HK-2 (cell line): ENCODE data around the gene TTC12.
A peak's percentile ranks its signal among the peaks of the same experiment; 100 is the strongest.

Source experiments
- DNase-seq: peaks from one replicate; pipeline ENCODE4 v3.0.0-alpha.2; 2018; ENCODE audit not compliant: unreplicated experiment

TTC12 gene

GRCh38 chr11:113373981-113374560 lies 59.7 kb downstream of the TTC12 start:
- DNase-seq = no peak

GRCh38 chr11:113375402-113375801 lies 61.0 kb downstream of the TTC12 start:
- DNase-seq = no peak

- DNase-seq = no peak
Measured at GRCh38 chr11:113376156-113376555, 61.8 kb downstream of the TTC12 start.

- no peak for DNase-seq
Measured at GRCh38 chr11:113377681-113378412, 63.5 kb downstream of the TTC12 start.

GRCh38 chr11:113378692-113379091 lies 64.3 kb downstream of the TTC12 start:
- DNase-seq = no peak

GRCh38 chr11:113382121-113382520 lies 67.7 kb downstream of the TTC12 start:
- DNase-seq = no peak

GRCh38 chr11:113384551-113384950 lies 70.2 kb downstream of the TTC12 start:
- DNase-seq = no peak

- no peak for DNase-seq
Measured at GRCh38 chr11:113385749-113386148, 71.4 kb downstream of the TTC12 start.

- DNase-seq = no peak
Measured at GRCh38 chr11:113386866-113387265, 72.5 kb downstream of the TTC12 start.

- no peak for DNase-seq
Measured at GRCh38 chr11:113387605-113388211, 73.3 kb downstream of the TTC12 start, which contains the start of gene ANKK1. TSS of gene ANKK1 (plus strand) at chr11:113387779. CDS start at chr11:113387885, 106 bp downstream.

GRCh38 chr11:113389272-113389671 lies 74.9 kb downstream of the TTC12 start:
- DNase-seq = no peak

GRCh38 chr11:113392236-113392921 lies 78.0 kb downstream of the TTC12 start:
- DNase-seq = no peak

GRCh38 chr11:113393501-113393985 lies 79.2 kb downstream of the TTC12 start:
- no peak for DNase-seq

- DNase-seq = no peak
Measured at GRCh38 chr11:113394919-113395318, 80.5 kb downstream of the TTC12 start.

- no peak for DNase-seq
Measured at GRCh38 chr11:113395782-113396336, 81.5 kb downstream of the TTC12 start.

- no peak for DNase-seq
Measured at GRCh38 chr11:113396690-113397089, 82.3 kb downstream of the TTC12 start.

GRCh38 chr11:113397212-113397611 lies 82.8 kb downstream of the TTC12 start:
- DNase-seq = no peak

GRCh38 chr11:113397821-113398220 lies 83.4 kb downstream of the TTC12 start:
- no peak for DNase-seq

GRCh38 chr11:113398669-113399430 lies 84.5 kb downstream of the TTC12 start:
- no peak for DNase-seq

GRCh38 chr11:113400631-113401230 lies 86.3 kb downstream of the TTC12 start:
- DNase-seq = no peak

- DNase-seq = peak; percentile 34
Measured at GRCh38 chr11:113401718-113402117, 87.3 kb downstream of the TTC12 start.
